Measurements from ENCODE around the gene SFTA2. TPM values are rescaled to one million over a fixed set of nuclear protein-coding genes. Genes with fewer than 3 reads are reported as not detected.

Gene SFTA2
- total RNA-seq, 1 donor from 2014 or later: not detected

- TF ChIP-seq EZH2 (IDR thresholded peaks at IDR 0.05) (no peak), EZH2phosphoT487 (IDR thresholded peaks at IDR 0.05) (no peak), CTCF (IDR thresholded peaks at IDR 0.05) (no peak)
- H3K4me2 ChIP-seq: no peak overlapping the region
- H3K36me3 ChIP-seq: no peaks in the 10 kb centered on the region
- Mint-ChIP-seq H3K4me1 (peaks cover 26% of the 10 kb centered on the region), H3K27me3 (ENCODE audit: insufficient read depth, low read depth) (peaks cover 10% of the 10 kb centered on the region), H3K9me3 (no peaks in the 10 kb centered on the region), H3K4me3 (no peak overlapping the region), H3K36me3 (peaks cover 28% of the 10 kb centered on the region), H3K27ac (no peak overlapping the region)
- peaks cover 15% of the 10 kb centered on the region for H3K4me1 ChIP-seq
- H3K9me3 ChIP-seq (ENCODE audit: low read depth): no peaks in the 10 kb centered on the region
- H3K4me3 ChIP-seq: no peak overlapping the region
- no peak for DNase-seq (ENCODE audit: low spot score)
- no peak overlapping the region for H3K9ac ChIP-seq
- no peak overlapping the region for H3K27ac ChIP-seq
- H2AFZ ChIP-seq (replicated peaks): no peak overlapping the region
- H4K20me1 ChIP-seq (ENCODE audit: low read depth): no peaks in the 10 kb centered on the region
- no peaks in the 10 kb centered on the region for H3K79me2 ChIP-seq (ENCODE audit: low read depth)
- H3K27me3 ChIP-seq: no peaks in the 10 kb centered on the region
- H3F3A ChIP-seq (ENCODE audit: low read depth): peaks cover 24% of the 10 kb centered on the region
Measured at GRCh38 chr6:30917487-30917886, 14.5 kb downstream of the SFTA2 start.

DNA sequence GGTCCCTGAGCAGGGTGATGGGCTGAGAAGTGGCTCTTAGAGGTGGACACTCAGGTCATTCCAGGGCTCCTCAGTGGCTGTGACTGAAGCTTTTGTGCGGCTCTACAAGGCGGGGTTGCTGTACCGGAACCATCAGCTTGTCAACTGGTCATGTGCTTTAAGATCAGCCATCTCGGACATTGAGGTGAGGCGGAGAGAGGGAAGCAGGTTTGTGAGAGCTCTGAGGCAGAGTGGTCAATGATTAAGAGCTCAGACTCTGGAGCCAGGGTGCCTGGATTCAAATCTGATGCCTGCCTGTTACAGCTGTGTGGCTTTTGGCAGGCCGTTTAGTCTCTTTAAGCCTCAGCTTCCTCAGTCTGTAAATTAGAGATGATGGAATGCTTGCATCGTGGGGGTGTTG is 14.9 kb downstream of the SFTA2 start:
- H3K4me2 ChIP-seq: no peak overlapping the region
- peaks cover 28% of the 10 kb centered on the region for H3F3A ChIP-seq (ENCODE audit: low read depth)
- H3K27me3 ChIP-seq: no peaks in the 10 kb centered on the region
- DNase-seq (ENCODE audit: low spot score): no peak
- TF ChIP-seq EZH2phosphoT487 (IDR thresholded peaks at IDR 0.05) (no peak), CTCF (IDR thresholded peaks at IDR 0.05) (no peak), EZH2 (IDR thresholded peaks at IDR 0.05) (no peak)
- no peak overlapping the region for H2AFZ ChIP-seq (replicated peaks)
- H3K9me3 ChIP-seq (ENCODE audit: low read depth): no peaks in the 10 kb centered on the region
- peaks cover 26% of the 10 kb centered on the region for H3K4me1 Mint-ChIP-seq
- no peaks in the 10 kb centered on the region for H3K9me3 Mint-ChIP-seq
- peaks cover 7% of the 10 kb centered on the region for H3K27me3 Mint-ChIP-seq (ENCODE audit: insufficient read depth, low read depth)
- no peaks in the 10 kb centered on the region for H4K20me1 ChIP-seq (ENCODE audit: low read depth)
- no peaks in the 10 kb centered on the region for H3K36me3 ChIP-seq
- H3K4me3 Mint-ChIP-seq: no peak overlapping the region
- no peak overlapping the region for H3K27ac Mint-ChIP-seq
- no peaks in the 10 kb centered on the region for H3K79me2 ChIP-seq (ENCODE audit: low read depth)
- H3K4me1 ChIP-seq: peaks cover 15% of the 10 kb centered on the region
- no peak overlapping the region for H3K27ac ChIP-seq
- H3K36me3 Mint-ChIP-seq: peaks cover 28% of the 10 kb centered on the region
- no peak overlapping the region for H3K4me3 ChIP-seq
- no peak overlapping the region for H3K9ac ChIP-seq

DNA sequence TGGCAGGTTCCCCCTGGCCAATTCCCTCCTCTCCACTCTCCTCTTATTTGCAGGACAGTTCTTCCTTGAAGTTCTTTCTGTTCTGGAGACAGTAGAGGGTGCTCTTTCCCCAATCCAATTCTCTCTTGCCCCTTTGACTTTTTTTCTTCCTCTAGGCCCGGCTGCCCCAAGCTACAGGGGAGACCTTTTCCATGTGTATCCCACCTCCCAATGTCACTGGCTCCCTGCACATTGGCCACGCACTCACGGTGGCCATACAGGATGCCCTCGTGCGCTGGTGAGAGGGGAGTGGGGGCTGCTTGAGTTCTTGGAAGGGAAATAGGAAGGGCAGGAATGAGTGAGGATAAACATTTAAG is 16.4 kb downstream of the SFTA2 start:
- Mint-ChIP-seq H3K9me3 (no peaks in the 10 kb centered on the region), H3K27me3 (ENCODE audit: insufficient read depth, low read depth) (peaks cover 9% of the 10 kb centered on the region), H3K4me3 (peak overlapping the region; percentile 93), H3K4me1 (peaks cover 26% of the 10 kb centered on the region), H3K27ac (peak overlapping the region; percentile 4), H3K36me3 (peaks cover 36% of the 10 kb centered on the region)
- Histone ChIP-seq H3K79me2 (ENCODE audit: low read depth) (no peaks in the 10 kb centered on the region), H3K4me2 (peak overlapping the region; percentile 93), H3K27ac (no peak overlapping the region), H3K9me3 (ENCODE audit: low read depth) (no peaks in the 10 kb centered on the region), H3F3A (ENCODE audit: low read depth) (peaks cover 28% of the 10 kb centered on the region), H3K4me1 (peaks cover 15% of the 10 kb centered on the region), H3K27me3 (no peaks in the 10 kb centered on the region), H3K36me3 (no peaks in the 10 kb centered on the region), H2AFZ (replicated peaks) (no peak overlapping the region), H4K20me1 (ENCODE audit: low read depth) (no peaks in the 10 kb centered on the region), H3K4me3 (no peak overlapping the region), H3K9ac (no peak overlapping the region)
- TF ChIP-seq EZH2 (IDR thresholded peaks at IDR 0.05): no peak
- TF ChIP-seq CTCF (IDR thresholded peaks at IDR 0.05): peak; percentile 70
- no peak for TF ChIP-seq EZH2phosphoT487 (IDR thresholded peaks at IDR 0.05)
- DNase-seq (ENCODE audit: low spot score): peak; percentile 75
